Endothelial cell of umbilical vein (primary cell): ENCODE data around the gene FYB1. TPM values are rescaled to one million over a fixed set of nuclear protein-coding genes. Genes with fewer than 3 reads are reported as not detected.

Source experiments
- BruUV-seq: library from RNA; stranded (reverse); fragments of 400-500 nt; replicated peaks from 2 replicates; lab custom pipeline; 2021; lab: Mats Ljungman, UMichigan
- CTCF ChIA-PET: fragments of 300-600, 350-600 bp; sonication (Branson Sonifier 250); formaldehyde crosslinking; loops from one replicate; lab custom pipeline; 2021; ENCODE audit warnings: antibody characterized with exemption, inconsistent platforms; lab: Charles Lee
- POLR2A ChIA-PET: fragments of 300-600, 350-600 bp; sonication (Branson Sonifier 250); formaldehyde crosslinking; loops from one replicate; lab custom pipeline; 2021; ENCODE audit warnings: antibody characterized with exemption, inconsistent platforms; lab: Charles Lee
- DNase-seq: peaks from one replicate; pipeline ENCODE4 v3.0.0-alpha.2; 2011; ENCODE audit warnings: low read depth, low spot score
- FAIRE-seq: peaks from 2 replicates; lab custom pipeline; 2011; peaks lifted over from hg19 to GRCh38; lab: Jason Lieb, UNC
- H2AFZ ChIP-seq: 2 replicates; pipeline ENCODE4 v1.6.0; 2012; ENCODE audit warnings: low read depth, low read length, control low read depth, inconsistent platforms
- H3K27ac ChIP-seq: 2 replicates; pipeline ENCODE4 v1.5.1; 2011; ENCODE audit warnings: low read depth, mild to moderate bottlenecking, control low read depth, low read length, moderate library complexity; ENCODE audit not compliant: insufficient read depth
- H3K27me3 ChIP-seq, 2 experiments: 2 replicates each; pipeline versions ENCODE4 v1.6.0 to v1.6.1; 2011; ENCODE audit warnings: low read length in 2 of 2, mixed read lengths in 1 of 2; ENCODE audit not compliant: control insufficient read depth in 2 of 2, insufficient read depth in 2 of 2
- H3K36me3 ChIP-seq, 2 experiments: 2 replicates in 1 of 2; 3 replicates in 1 of 2; pipeline ENCODE4 v1.5.1; 2011; ENCODE audit warnings: low read length in 2 of 2, mild to moderate bottlenecking in 1 of 2, moderate library complexity in 1 of 2; ENCODE audit not compliant: control insufficient read depth in 2 of 2, insufficient read depth in 2 of 2; ENCODE audit errors: extremely low read depth in 1 of 2
- H3K4me1 ChIP-seq: 3 replicates; pipeline ENCODE4 v1.5.1; 2011; ENCODE audit warnings: mild to moderate bottlenecking, low read length; ENCODE audit not compliant: control insufficient read depth, insufficient read depth; ENCODE audit errors: extremely low read depth
- H3K4me2 ChIP-seq: 2 replicates; pipeline ENCODE4 v1.6.1; 2011; ENCODE audit warnings: low read length, control low read depth, mixed read lengths; ENCODE audit not compliant: insufficient read depth
- H3K4me3 ChIP-seq, 3 experiments: fragments of 200-600 bp in 1 of 3; sonication (generic), shearing (Covaris generic) in 1 of 3; replicated peaks in 1 of 3; 2 replicates each; pipeline ENCODE4 v1.5.1; 2011 to 2016; ENCODE audit warnings: control low read depth in 3 of 3, low read length in 3 of 3, mild to moderate bottlenecking in 2 of 3, inconsistent platforms in 1 of 3, low read depth in 1 of 3, moderate library complexity in 1 of 3; ENCODE audit not compliant: insufficient read depth in 1 of 3
- H3K79me2 ChIP-seq: 2 replicates; pipeline ENCODE4 v1.6.0; 2012; ENCODE audit warnings: low read length, inconsistent platforms; ENCODE audit not compliant: control insufficient read depth, insufficient read depth
- H3K9ac ChIP-seq: replicated peaks from 2 replicates; pipeline ENCODE3; 2011; ENCODE audit warnings: low read length, control low read depth; ENCODE audit not compliant: insufficient read depth; ENCODE audit errors: extremely low read depth
- H3K9me1 ChIP-seq: replicated peaks from 3 replicates; pipeline ENCODE4 v1.6.0; 2011; ENCODE audit warnings: mild to moderate bottlenecking, low read length; ENCODE audit not compliant: control insufficient read depth, insufficient read depth; ENCODE audit errors: extremely low read depth
- H3K9me3 ChIP-seq: replicated peaks from 2 replicates; pipeline ENCODE4 v1.5.1; 2012; ENCODE audit warnings: low read length, inconsistent platforms; ENCODE audit not compliant: control insufficient read depth, insufficient read depth
- H4K20me1 ChIP-seq: replicated peaks from 2 replicates; pipeline ENCODE3; 2011; ENCODE audit warnings: mild to moderate bottlenecking, low read length; ENCODE audit not compliant: control insufficient read depth, insufficient read depth; ENCODE audit errors: extremely low read depth
- CTCF ChIP-seq, 2 donors: IDR thresholded peaks; 1 replicate in 1 of 2; 2 replicates in 1 of 2; pipeline ENCODE4 v1.5.1; 2011; ENCODE audit warnings: low read length in 2 of 2, mild to moderate bottlenecking in 2 of 2, moderate library complexity in 2 of 2, control low read depth in 1 of 2, inconsistent platforms in 1 of 2, low read depth in 1 of 2; ENCODE audit not compliant: insufficient read depth in 1 of 2; ENCODE audit errors: extremely low read depth in 1 of 2
- EZH2 ChIP-seq: IDR thresholded peaks from 2 replicates; pipeline ENCODE4 v1.6.1; 2012; ENCODE audit warnings: borderline replicate concordance, low read depth, mild to moderate bottlenecking, moderate library complexity, low read length, inconsistent platforms; ENCODE audit not compliant: severe bottlenecking
- FOS ChIP-seq: IDR thresholded peaks from 2 replicates; pipeline ENCODE4 v1.6.1; 2011; ENCODE audit warnings: mild to moderate bottlenecking, low read length, moderate library complexity, borderline replicate concordance; ENCODE audit not compliant: insufficient read depth
- GATA2 ChIP-seq: IDR thresholded peaks from 2 replicates; pipeline ENCODE4 v1.7.0; 2011; ENCODE audit warnings: low read depth, mild to moderate bottlenecking, moderate library complexity, mixed read lengths, low read length; ENCODE audit not compliant: insufficient read length, insufficient read depth
- JUN ChIP-seq: IDR thresholded peaks from 2 replicates; pipeline ENCODE4 v1.6.1; 2011; ENCODE audit warnings: borderline replicate concordance, low read depth; ENCODE audit not compliant: insufficient read length, insufficient read depth
- MAX ChIP-seq: IDR thresholded peaks from 2 replicates; pipeline ENCODE4 v1.6.1; 2011; ENCODE audit not compliant: insufficient read depth, insufficient read length
- MYC ChIP-seq: IDR thresholded peaks from one replicate; pipeline ENCODE4 v1.6.1; 2011; ENCODE audit warnings: mild to moderate bottlenecking, low read depth, low read length
- POLR2A ChIP-seq: IDR thresholded peaks from 2 replicates; pipeline ENCODE4 v1.6.1; 2012; ENCODE audit warnings: low read depth, mild to moderate bottlenecking, control low read depth, low read length
- POLR2AphosphoS5 ChIP-seq: IDR thresholded peaks from 2 replicates; pipeline ENCODE4 v1.6.1; 2012; ENCODE audit warnings: low read depth, mild to moderate bottlenecking, control low read depth, low read length, moderate library complexity; ENCODE audit not compliant: insufficient read depth
- dilution Hi-C: fragments of 300-500 bp; cut with MboI; formaldehyde crosslinking; loops from one replicate; pipeline ENCODE4 v1.15.0; 2019; ENCODE audit warnings: low sequenced_read_pairs; ENCODE audit not compliant: extremely low pct_ligation_motif_present
- intact Hi-C: fragments of 100-400 bp; cut with micrococcal nuclease; formaldehyde crosslinking; loops from one replicate; pipeline ENCODE4 v1.10.0; 2022
- polyA plus RNA-seq, 4 experiments: library from polyadenylated mRNA; depleted of rRNA in 3 of 4; stranded (reverse) in 3 of 4; unstranded in 1 of 4; fragments of >200 nt; gene quantifications; 2 replicates each; pipeline versions ENCODE4 v1.2.1 to v1.2.3, GENCODE V29; 2011 to 2012; ENCODE audit warnings: missing spikeins in 1 of 4
- total RNA-seq: library from RNA; stranded (reverse); gene quantifications from 2 replicates; pipeline ENCODE4 v1.2.3, GENCODE V29; 2021

The FYB1 gene
- total and polyA plus RNA-seq, 2 donors (not counting 3 experiments of a cell fraction or from before 2014, with no cell fraction given): 0.44 TPM; not detected in 1

GRCh38 chr5:39143151-39143860 is 76.1 kb downstream of the FYB1 start:
- CTCF ChIA-PET: no interaction called here
- no peaks in the 10 kb centered on the region for H3K79me2 ChIP-seq
- POLR2A ChIA-PET: no interaction called here
- H3K4me2 ChIP-seq: no peak overlapping the region
- no peak for DNase-seq
- dilution Hi-C loops: no loop called here
- H3K27me3 ChIP-seq: no peaks in the 10 kb centered on the region
- H2AFZ ChIP-seq: no peak overlapping the region
- FAIRE-seq: no peak
- H3K36me3 ChIP-seq: no peaks in the 10 kb centered on the region
- intact Hi-C loops: no loop called here
- BruUV-seq: no TSS peak
- no peaks in the 10 kb centered on the region for H3K9me1 ChIP-seq
- H4K20me1 ChIP-seq: no peaks in the 10 kb centered on the region
- no peak overlapping the region for H3K4me3 ChIP-seq
- no peak overlapping the region for H3K9ac ChIP-seq
- peaks cover 31% of the 10 kb centered on the region for H3K4me1 ChIP-seq
- no peak for TF ChIP-seq JUN
- no peak for TF ChIP-seq EZH2
- TF ChIP-seq FOS: no peak
- no peak for TF ChIP-seq CTCF (IDR thresholded peaks at IDR 0.05; ENCODE audit: extremely low read depth in 1 of 2, insufficient read depth in 1 of 2, low read depth in 1 of 2, low read length in 2 of 2)
- no peak for TF ChIP-seq MYC
- TF ChIP-seq GATA2: no peak
- no peak for TF ChIP-seq MAX
- TF ChIP-seq POLR2A: no peak
- no peak for TF ChIP-seq POLR2AphosphoS5
- no peaks in the 10 kb centered on the region for H3K9me3 ChIP-seq
- H3K27ac ChIP-seq: no peak overlapping the region
